Suprapubic skin (tissue), 3 donors: ENCODE data around the gene POLR2J.
"Not testable (repeated sequence)": the region's sequence is repeated elsewhere in the genome, so short reads cannot be mapped to it uniquely, and the experiment has no call there.

Experiments
- CTCF ChIP-seq, 2 donors: fragments of 200-600 bp in 1 of 2; fragments of 450-650 bp in 1 of 2; sonication (generic) in 1 of 2; IDR thresholded peaks; one replicate each; pipeline ENCODE4 v1.5.1; 2016 to 2019; ENCODE audit warnings: antibody characterized with exemption in 2 of 2, mild to moderate bottlenecking in 1 of 2, moderate library complexity in 1 of 2
- EP300 ChIP-seq: sonication (generic); formaldehyde crosslinking; IDR thresholded peaks from one replicate; pipeline ENCODE4 v1.6.1; 2017; ENCODE audit warnings: antibody characterized with exemption

DNA sequence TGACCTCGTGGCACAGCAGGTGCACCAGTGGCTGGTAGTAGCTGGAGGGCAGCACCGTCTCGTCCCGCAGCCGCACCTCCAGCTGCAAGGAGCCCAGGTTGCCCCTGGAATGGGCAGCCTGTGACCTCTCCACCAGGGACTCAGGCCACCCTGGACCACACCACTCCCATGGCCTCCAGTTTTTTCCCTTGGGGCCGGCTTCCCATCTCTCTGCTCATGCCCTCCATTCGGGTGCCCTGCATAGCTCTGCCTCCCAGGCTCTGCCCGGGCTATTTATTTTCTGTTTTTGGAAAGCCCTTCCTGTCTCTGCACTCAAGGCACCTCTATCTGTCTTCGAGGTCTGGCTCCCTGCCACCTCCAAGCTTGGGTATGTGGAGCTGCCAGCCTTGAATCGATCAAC lies 18.1 kb upstream of the POLR2J start:
- not testable (repeated sequence) for TF ChIP-seq CTCF (IDR thresholded peaks at IDR 0.05); EP300
